GM12872 (cell line): ENCODE data around the gene VAV2.
A peak's percentile ranks its signal among the peaks of the same experiment; 100 is the strongest.

Source experiments
- TF ChIP-seq, protein P1 (sequence below): IDR thresholded peaks from 3 replicates; pipeline ENCODE4 v1.5.1; 2011; ENCODE audit warnings: low read depth, mild to moderate bottlenecking, low read length, moderate library complexity; ENCODE audit not compliant: insufficient read depth

VAV2 gene

GRCh38 chr9:133729617-133730281 is 262.4 kb downstream of the VAV2 start:
- TF ChIP-seq, protein P1, sequence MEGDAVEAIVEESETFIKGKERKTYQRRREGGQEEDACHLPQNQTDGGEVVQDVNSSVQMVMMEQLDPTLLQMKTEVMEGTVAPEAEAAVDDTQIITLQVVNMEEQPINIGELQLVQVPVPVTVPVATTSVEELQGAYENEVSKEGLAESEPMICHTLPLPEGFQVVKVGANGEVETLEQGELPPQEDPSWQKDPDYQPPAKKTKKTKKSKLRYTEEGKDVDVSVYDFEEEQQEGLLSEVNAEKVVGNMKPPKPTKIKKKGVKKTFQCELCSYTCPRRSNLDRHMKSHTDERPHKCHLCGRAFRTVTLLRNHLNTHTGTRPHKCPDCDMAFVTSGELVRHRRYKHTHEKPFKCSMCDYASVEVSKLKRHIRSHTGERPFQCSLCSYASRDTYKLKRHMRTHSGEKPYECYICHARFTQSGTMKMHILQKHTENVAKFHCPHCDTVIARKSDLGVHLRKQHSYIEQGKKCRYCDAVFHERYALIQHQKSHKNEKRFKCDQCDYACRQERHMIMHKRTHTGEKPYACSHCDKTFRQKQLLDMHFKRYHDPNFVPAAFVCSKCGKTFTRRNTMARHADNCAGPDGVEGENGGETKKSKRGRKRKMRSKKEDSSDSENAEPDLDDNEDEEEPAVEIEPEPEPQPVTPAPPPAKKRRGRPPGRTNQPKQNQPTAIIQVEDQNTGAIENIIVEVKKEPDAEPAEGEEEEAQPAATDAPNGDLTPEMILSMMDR, result no peak

DNA sequence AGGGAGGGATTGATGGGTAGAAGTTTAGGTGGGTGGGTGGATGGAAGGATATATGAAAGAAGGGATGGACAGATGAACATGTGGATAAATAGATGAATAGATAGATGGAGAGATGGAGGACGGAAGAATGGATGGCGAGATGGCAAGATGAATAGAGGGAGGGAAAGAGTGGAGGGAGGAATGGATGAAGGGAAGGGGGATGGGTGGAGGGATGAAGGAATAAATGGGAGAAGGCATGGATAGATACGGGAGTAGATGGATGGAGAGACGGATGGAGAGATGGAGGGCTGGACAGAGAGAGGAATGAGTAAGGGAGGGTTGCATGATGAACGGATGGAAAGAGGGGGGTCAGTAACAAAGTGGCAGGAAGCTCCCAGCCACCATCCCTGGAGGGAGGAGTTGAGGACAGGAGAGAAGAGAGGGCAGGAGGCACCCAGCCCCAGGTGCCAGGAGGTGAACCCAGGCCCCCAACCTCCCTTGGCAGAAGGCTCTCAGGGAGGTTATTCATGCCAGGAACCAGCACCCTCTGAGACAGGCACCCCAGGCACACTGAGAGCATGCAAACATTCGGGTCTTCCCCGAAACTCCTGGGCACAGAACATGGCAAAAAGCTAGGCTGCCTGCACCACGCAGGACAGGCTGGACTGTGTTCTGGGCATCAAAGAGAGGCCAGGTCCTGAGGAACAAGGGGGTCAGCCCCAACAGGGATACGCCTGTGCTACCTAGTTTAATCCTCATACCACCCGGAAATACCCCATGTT is 263.1 kb downstream of the VAV2 start:
- TF ChIP-seq, protein P1, result no peak

DNA sequence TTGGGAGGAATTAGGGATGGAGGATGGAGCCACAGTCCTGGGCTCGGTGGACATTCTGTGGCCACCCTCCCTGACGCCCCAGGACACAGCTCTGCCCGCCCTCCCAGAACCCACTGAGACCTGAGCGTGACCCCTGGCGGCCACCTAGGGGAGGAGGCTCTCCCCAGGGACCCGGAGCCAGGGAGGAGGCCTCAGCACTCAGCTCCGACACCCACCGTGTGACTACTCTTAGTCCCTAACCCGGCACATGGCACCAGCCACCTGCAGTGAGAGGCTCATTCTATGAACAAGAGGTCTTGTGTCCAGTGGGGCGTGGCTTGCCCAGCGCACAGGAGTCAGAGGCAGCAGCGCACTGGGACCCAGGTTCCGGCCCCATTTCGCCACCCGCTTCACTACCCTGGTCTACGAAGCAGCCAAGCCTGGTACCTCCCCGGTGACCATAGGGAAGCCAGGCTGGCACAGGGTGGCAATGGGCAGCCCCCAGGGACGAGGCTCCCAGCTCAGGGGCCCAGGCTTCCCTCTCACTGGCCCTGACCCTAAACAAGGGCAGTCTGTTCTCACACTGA is 264.2 kb downstream of the VAV2 start:
- TF ChIP-seq, protein P1, result no peak

DNA sequence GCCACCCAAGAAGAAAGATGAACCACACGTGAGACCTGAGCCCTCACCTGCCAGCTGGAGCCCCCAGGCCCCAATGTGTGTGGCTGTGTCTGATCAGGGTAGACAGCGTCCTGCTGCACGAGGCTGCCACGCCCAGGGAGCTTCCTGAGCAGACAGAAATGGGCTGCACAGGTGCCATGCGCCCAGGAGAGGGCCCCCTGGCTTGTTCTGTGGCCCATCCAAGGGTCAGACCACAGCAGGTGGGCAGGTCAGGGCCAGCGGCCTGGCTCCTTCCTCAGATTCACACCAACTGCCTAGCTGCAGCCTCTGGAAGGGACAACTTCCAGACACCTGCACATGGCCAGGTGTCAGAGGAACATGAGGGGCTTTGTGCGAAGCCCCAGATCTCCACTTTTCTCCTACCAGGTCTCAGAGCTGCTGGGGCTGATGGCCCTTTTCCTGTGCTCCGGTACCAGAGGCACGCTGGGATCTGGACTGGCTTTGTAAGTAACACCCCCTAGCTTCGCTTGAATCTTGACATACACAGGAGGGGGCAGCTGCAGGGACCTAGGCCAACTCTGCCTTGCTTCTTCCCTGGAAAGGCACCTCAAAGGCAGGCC is 264.7 kb downstream of the VAV2 start:
- TF ChIP-seq, protein P1, result no peak

DNA sequence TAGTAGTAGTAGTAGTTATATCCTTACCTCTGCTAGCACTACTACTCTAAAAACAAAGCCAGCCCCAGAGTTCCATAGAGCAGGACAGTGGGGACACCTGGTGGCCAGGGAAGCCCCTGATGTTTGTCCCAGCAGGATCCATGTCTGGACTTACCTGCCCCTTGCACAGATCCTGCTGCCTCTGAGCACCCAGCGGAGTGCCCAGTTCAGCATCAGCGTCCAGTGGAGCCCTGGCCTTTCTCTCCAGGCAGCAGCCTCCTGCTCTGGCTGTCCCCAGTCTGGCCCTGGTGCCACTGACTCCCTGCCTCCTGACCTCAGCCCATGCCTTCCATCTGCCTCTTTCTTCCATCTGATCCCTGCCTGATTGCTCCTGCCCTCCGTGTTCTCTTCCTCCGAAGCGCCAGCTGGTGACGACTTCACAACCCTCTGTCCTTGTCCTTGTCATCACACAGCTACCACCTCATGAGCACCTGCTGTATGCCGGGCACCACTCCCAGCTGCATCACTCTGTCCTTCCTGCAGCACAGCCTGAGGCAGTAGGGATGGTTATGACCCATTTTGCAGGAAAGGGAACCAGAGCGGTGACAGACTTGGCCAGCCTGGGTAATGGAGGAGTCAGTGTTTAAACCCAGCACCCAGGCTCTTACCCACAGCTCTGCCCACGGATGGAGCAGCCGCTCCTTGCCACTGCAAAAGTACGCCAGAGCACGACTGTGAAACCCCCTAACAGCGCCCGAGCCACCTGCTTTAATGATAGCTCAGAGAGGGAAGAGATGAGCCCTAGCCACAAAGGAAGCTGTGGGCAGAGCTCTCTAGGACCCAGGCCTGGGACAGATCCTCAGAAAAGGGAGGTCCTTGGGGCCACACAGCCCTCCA is 265.5 kb downstream of the VAV2 start:
- TF ChIP-seq, protein P1, result peak; percentile 46; the same call in 1 of the 3 replicates

DNA sequence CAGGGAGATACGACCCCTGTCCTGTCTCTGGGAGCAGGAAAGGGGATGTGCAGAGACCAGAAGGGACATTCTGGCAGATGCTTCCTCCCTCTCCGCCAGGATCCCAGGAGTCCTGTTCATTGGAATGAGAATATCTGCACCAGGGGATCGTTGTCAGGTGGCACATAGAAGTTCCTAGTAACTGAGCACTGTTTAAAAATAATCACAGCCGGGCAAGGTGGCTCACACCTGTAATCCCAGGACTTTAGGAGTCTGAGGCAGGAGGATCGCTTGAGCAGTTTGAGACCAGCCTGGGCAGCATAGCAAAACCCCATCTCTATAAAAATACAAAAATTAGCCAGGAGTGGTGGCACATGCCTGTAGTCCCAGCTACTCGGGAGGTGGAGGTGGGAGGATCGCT is 266.2 kb downstream of the VAV2 start:
- TF ChIP-seq, protein P1, result no peak
